Measurements from ENCODE around the gene NPAS2. TPM values are rescaled to one million over a fixed set of nuclear protein-coding genes. Genes with fewer than 3 reads are reported as not detected.

The NPAS2 gene
- total and polyA plus RNA-seq, 4 donors: 5.9 to 17.1 (median 10.4) TPM

GRCh38 chr2:100978582-100979191 lies 158.7 kb downstream of the NPAS2 start:
- ATAC-seq (ENCODE audit: insufficient read depth, low FRiP score) (no peak), DNase-seq (no peak)
- H3K4me3 ChIP-seq: no peak overlapping the region
- H3K27me3 ChIP-seq (ENCODE audit: control insufficient read depth in 3 of 3, insufficient read depth in 3 of 3, low read length in 2 of 3): no peaks in the 10 kb centered on the region
- WGBS, 2 donors: 73 to 75% methylated on average over 16 of the region's 16 CpGs
- peaks cover 0 to 35% (median under 1%) of the 10 kb centered on the region in 4 donors for H3K36me3 ChIP-seq (ENCODE audit: control insufficient read depth in 4 of 4, insufficient read depth in 4 of 4, low read length in 4 of 4)
- no peak for TF ChIP-seq CTCF (IDR thresholded peaks at IDR 0.05; ENCODE audit: control extremely low read depth, extremely low read depth)
- H3K27ac ChIP-seq (ENCODE audit: low read depth in 1 of 2, low read length in 1 of 2): no peak overlapping the region
- no peaks in the 10 kb centered on the region for H3K9me3 ChIP-seq (ENCODE audit: control insufficient read depth in 4 of 4, insufficient read depth in 3 of 4, low read length in 3 of 4)
- H3K9ac ChIP-seq (ENCODE audit: insufficient read depth in 1 of 2, low read length in 2 of 2): no peak overlapping the region
- H3K4me1 ChIP-seq (ENCODE audit: control insufficient read depth in 5 of 5, insufficient read depth in 5 of 5, low read length in 5 of 5): no peaks in the 10 kb centered on the region

- no peak for TF ChIP-seq CTCF (IDR thresholded peaks at IDR 0.05; ENCODE audit: control extremely low read depth, extremely low read depth)
- Histone ChIP-seq H3K36me3 (ENCODE audit: control insufficient read depth in 4 of 4, insufficient read depth in 4 of 4, low read length in 4 of 4) (peaks cover 0 to 26% (median under 1%) of the 10 kb centered on the region in 4 donors), H3K4me3 (no peak overlapping the region), H3K9me3 (ENCODE audit: control insufficient read depth in 4 of 4, insufficient read depth in 3 of 4, low read length in 3 of 4) (no peaks in the 10 kb centered on the region), H3K27me3 (ENCODE audit: control insufficient read depth in 3 of 3, insufficient read depth in 3 of 3, low read length in 2 of 3) (no peaks in the 10 kb centered on the region), H3K9ac (ENCODE audit: insufficient read depth in 1 of 2, low read length in 2 of 2) (no peak overlapping the region), H3K27ac (ENCODE audit: low read depth in 1 of 2, low read length in 1 of 2) (no peak overlapping the region), H3K4me1 (ENCODE audit: control insufficient read depth in 5 of 5, insufficient read depth in 5 of 5, low read length in 5 of 5) (no peaks in the 10 kb centered on the region)
- WGBS, 2 donors: 90 to 96% methylated on average over 12 of the region's 12 CpGs
- ATAC-seq (ENCODE audit: insufficient read depth, low FRiP score) (no peak), DNase-seq (no peak)
Observed at GRCh38 chr2:100980046-100980445, 160.1 kb downstream of the NPAS2 start.

GRCh38 chr2:100981011-100981410 lies 161.1 kb downstream of the NPAS2 start:
- TF ChIP-seq CTCF (IDR thresholded peaks at IDR 0.05; ENCODE audit: control extremely low read depth, extremely low read depth): no peak
- 81 to 87% methylated on average over 2 of the region's 2 CpGs for WGBS, 2 donors
- no peak for ATAC-seq (ENCODE audit: insufficient read depth, low FRiP score)

GRCh38 chr2:100982431-100982861 lies 162.5 kb downstream of the NPAS2 start:
- no peak overlapping the region for H3K27ac ChIP-seq (ENCODE audit: low read depth in 1 of 2, low read length in 1 of 2)
- TF ChIP-seq CTCF (IDR thresholded peaks at IDR 0.05; ENCODE audit: control extremely low read depth, extremely low read depth): no peak
- H3K9me3 ChIP-seq (ENCODE audit: control insufficient read depth in 4 of 4, insufficient read depth in 3 of 4, low read length in 3 of 4): no peaks in the 10 kb centered on the region
- no peaks in the 10 kb centered on the region for H3K4me1 ChIP-seq (ENCODE audit: control insufficient read depth in 5 of 5, insufficient read depth in 5 of 5, low read length in 5 of 5)
- no peaks in the 10 kb centered on the region for H3K27me3 ChIP-seq (ENCODE audit: control insufficient read depth in 3 of 3, insufficient read depth in 3 of 3, low read length in 2 of 3)
- no peak for DNase-seq
- H3K9ac ChIP-seq (ENCODE audit: insufficient read depth in 1 of 2, low read length in 2 of 2): no peak overlapping the region
- no peak overlapping the region for H3K4me3 ChIP-seq
- no peak for ATAC-seq (ENCODE audit: insufficient read depth, low FRiP score)
- H3K36me3 ChIP-seq (ENCODE audit: control insufficient read depth in 4 of 4, insufficient read depth in 4 of 4, low read length in 4 of 4): peaks cover 0 to 15% (median 1%) of the 10 kb centered on the region in 4 donors
- WGBS, 2 donors: 84% methylated on average over 8 of the region's 8 CpGs

More at GRCh38 chr2:100981011-100981410, 161.1 kb downstream of the NPAS2 start:
- no peaks in the 10 kb centered on the region for H3K9me3 ChIP-seq (ENCODE audit: control insufficient read depth in 4 of 4, insufficient read depth in 3 of 4, low read length in 3 of 4)
- H3K27ac ChIP-seq (ENCODE audit: low read depth in 1 of 2, low read length in 1 of 2): no peak overlapping the region
- no peaks in the 10 kb centered on the region for H3K4me1 ChIP-seq (ENCODE audit: control insufficient read depth in 5 of 5, insufficient read depth in 5 of 5, low read length in 5 of 5)
- no peak overlapping the region for H3K4me3 ChIP-seq
- no peak overlapping the region for H3K9ac ChIP-seq (ENCODE audit: insufficient read depth in 1 of 2, low read length in 2 of 2)
- no peaks in the 10 kb centered on the region for H3K27me3 ChIP-seq (ENCODE audit: control insufficient read depth in 3 of 3, insufficient read depth in 3 of 3, low read length in 2 of 3)
- no peak for DNase-seq
- peaks cover 0 to 17% (median under 1%) of the 10 kb centered on the region in 4 donors for H3K36me3 ChIP-seq (ENCODE audit: control insufficient read depth in 4 of 4, insufficient read depth in 4 of 4, low read length in 4 of 4)
